ENCODE measurements around the gene TMEM129. TPM values are rescaled to one million over a fixed set of nuclear protein-coding genes. Genes with fewer than 3 reads are reported as not detected.
A peak's percentile ranks its signal among the peaks of the same experiment; 100 is the strongest.

TMEM129 gene
- total and polyA plus RNA-seq, 11 donors, result 28.6 to 73.3 (median 37.2) TPM

DNA sequence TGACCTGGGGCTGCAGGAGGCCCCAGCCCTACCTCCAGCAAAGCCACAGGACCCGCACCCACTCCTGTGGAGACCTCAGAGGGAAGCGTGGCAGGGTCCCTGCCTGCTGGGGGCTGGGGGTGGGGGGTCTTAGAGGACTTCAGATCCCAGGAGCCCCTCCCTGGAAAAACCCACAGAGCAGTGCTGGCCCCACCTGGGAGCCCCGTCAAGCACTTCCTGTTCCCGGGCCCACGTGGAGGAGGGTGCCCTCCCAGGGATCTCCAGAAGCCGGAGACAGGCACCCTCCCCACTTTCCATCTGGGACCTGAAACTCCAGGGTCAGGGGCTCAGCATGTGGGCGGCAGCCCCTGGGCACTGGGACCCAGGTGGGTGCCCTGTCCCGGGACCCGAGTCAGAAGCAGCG, 32.2 kb upstream of the TMEM129 start:
- H3K36me3 ChIP-seq, result no peaks in the 10 kb centered on the region
- TF ChIP-seq POLR2A (IDR thresholded peaks at IDR 0.05), result no peak
- TF ChIP-seq, protein P1, sequence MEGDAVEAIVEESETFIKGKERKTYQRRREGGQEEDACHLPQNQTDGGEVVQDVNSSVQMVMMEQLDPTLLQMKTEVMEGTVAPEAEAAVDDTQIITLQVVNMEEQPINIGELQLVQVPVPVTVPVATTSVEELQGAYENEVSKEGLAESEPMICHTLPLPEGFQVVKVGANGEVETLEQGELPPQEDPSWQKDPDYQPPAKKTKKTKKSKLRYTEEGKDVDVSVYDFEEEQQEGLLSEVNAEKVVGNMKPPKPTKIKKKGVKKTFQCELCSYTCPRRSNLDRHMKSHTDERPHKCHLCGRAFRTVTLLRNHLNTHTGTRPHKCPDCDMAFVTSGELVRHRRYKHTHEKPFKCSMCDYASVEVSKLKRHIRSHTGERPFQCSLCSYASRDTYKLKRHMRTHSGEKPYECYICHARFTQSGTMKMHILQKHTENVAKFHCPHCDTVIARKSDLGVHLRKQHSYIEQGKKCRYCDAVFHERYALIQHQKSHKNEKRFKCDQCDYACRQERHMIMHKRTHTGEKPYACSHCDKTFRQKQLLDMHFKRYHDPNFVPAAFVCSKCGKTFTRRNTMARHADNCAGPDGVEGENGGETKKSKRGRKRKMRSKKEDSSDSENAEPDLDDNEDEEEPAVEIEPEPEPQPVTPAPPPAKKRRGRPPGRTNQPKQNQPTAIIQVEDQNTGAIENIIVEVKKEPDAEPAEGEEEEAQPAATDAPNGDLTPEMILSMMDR (IDR thresholded peaks at IDR 0.05), result no peak
- peaks cover 0 to 5% (median 0%) of the 10 kb centered on the region in 9 donors for H3K27me3 ChIP-seq
- H3K4me1 ChIP-seq, result peaks cover 0 to 21% (median 9%) of the 10 kb centered on the region in 12 donors
- H3K27ac ChIP-seq, result no peak overlapping the region
- ATAC-seq (no peak), DNase-seq (no peak)
- no peak overlapping the region for H3K4me3 ChIP-seq
- no peaks in the 10 kb centered on the region for H3K9me3 ChIP-seq
- intact Hi-C loops (cut with DNase I), result no loop called here
- 69 to 93% (median 76%) methylated on average over 3 to 10 of the region's 10 CpGs for WGBS, 4 donors

DNA sequence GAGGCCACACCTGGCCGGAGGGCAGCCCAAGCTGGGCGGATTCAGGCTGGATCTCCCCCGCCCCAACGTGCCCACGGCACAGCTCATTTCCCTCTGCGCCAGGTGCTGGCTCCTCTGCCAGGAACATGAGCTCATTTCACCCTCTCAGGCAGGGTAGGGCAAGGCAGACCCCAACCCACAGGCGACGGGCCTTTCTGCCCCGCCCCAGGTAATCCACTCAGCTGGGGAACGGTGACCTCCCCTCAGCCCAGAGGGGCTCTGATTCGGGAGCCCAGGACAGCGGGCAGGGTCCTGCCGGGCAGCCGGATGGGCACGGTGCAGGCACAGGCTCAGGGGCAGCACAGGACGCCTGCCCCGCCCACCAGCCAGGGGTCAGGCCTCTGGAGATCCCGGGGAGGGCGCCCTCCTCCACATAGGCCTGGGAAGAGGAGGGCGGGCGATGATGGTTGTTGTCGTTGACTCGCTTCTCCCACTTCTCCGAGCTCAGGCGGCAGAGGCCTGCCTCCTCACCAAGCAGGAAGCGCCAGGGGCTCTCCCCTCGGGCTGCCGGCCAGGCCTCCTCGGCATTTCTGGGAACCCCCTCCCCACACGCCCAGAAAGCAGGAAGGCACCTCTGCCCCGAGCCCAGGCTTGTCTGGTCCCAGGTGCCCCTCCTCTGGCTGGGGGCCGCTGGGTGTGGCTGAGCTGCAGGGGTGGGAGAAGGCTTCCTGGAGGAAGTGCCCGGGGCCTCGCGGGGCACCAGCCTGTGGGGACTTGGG, 31.3 kb upstream of the TMEM129 start:
- H3K27ac ChIP-seq, result peak overlapping the region in 2 of 12 donors; percentile 2 to 9
- DNase-seq, result no peak

DNA sequence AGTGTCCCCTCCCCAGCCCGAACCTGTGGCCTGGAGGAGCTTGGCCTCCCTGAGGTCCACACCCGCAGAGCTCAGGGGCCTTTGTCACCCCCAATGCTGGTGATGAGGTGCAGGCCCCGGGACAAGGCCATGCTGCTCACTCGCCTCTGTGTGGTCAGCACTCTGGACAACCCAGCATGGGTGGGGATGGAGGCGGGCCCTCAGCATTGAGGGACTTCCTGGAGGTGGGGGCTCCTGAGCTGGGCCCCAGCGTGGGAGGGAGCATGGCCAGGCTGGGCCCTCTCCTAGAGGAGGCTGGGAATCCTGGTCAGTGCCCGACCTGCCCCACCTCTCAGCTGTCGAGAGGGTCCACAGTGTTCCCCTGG, 30.8 kb upstream of the TMEM129 start:
- WGBS, 4 donors, result 65 to 84% (median 76%) methylated on average over 3 to 8 of the region's 8 CpGs
- no peaks in the 10 kb centered on the region for H3K36me3 ChIP-seq
- peaks cover 0 to 7% (median 0%) of the 10 kb centered on the region in 9 donors for H3K27me3 ChIP-seq
- H3K4me3 ChIP-seq, result no peak overlapping the region
- intact Hi-C loops (cut with DNase I), result no loop called here
- no peaks in the 10 kb centered on the region for H3K9me3 ChIP-seq
- H3K27ac ChIP-seq, result no peak overlapping the region
- DNase-seq, result no peak
- peak in 1 of 4 donors; percentile 8 for ATAC-seq
- TF ChIP-seq, protein P1 (IDR thresholded peaks at IDR 0.05), result no peak
- no peak for TF ChIP-seq POLR2A (IDR thresholded peaks at IDR 0.05)
- H3K4me1 ChIP-seq, result peaks cover 0 to 22% (median 9%) of the 10 kb centered on the region in 12 donors

More for the DNA sequence above, 31.3 kb upstream of the TMEM129 start:
- Histone ChIP-seq H3K4me1 (peaks cover 0 to 22% (median 9%) of the 10 kb centered on the region in 12 donors), H3K4me3 (peak overlapping the region in 1 of 12 donors; percentile 26), H3K36me3 (no peaks in the 10 kb centered on the region), H3K9me3 (no peaks in the 10 kb centered on the region), H3K27me3 (peaks cover 0 to 7% (median 0%) of the 10 kb centered on the region in 9 donors)
- intact Hi-C loops (cut with DNase I), result no loop called here
- 37 to 51% (median 48%) methylated on average over 14 to 35 of the region's 35 CpGs for WGBS, 4 donors
- TF ChIP-seq, protein P1 (IDR thresholded peaks at IDR 0.05), result no peak
- no peak for TF ChIP-seq POLR2A (IDR thresholded peaks at IDR 0.05)
- peak in 2 of 4 donors; percentile 4 to 27 for ATAC-seq

DNA sequence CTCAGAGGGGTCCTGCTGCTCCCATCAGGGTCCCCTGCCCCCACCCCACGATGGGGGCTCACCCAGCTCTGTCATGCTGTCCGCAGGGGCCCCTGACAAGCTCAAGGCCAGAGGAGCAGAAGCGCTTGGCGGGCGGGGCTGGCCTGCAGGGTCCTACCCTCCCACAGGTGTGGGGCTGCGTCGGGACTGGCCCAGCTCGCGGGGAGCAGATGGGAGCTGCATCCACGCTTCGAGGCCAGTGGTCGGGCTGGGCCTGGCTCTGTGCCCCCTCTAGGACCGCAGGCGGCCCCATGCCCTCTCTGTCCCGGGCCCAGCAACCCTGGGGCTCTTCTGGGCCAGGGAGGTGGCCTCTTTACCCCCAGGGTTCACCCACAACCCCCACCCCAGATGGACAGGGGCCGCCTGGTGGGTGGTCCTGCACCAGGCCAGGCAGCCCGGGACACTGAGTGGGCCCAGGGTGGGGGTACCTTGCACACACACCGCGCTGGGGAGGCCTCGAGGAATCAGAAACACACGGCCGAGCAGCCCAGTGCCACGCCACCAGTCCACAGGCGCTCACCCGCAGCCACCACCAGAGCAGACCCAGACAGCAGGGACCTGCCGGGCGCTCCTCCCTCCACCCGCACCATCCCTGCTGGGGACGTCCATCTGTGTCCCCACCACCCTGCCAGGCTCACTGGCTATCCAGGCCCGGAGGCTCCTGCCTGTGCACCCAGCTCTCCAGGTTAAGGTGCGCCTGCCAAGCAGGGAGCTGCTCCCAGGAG, 30.2 kb upstream of the TMEM129 start:
- intact Hi-C loops (cut with DNase I), result no loop called here
- DNase-seq (no peak), ATAC-seq (no peak)
- Histone ChIP-seq H3K27me3 (peaks cover 0 to 7% (median 0%) of the 10 kb centered on the region in 9 donors), H3K36me3 (no peaks in the 10 kb centered on the region), H3K9me3 (no peaks in the 10 kb centered on the region), H3K4me1 (peaks cover 0 to 22% (median 9%) of the 10 kb centered on the region in 12 donors), H3K4me3 (no peak overlapping the region), H3K27ac (no peak overlapping the region)
- TF ChIP-seq POLR2A (IDR thresholded peaks at IDR 0.05), result no peak
- TF ChIP-seq, protein P1 (IDR thresholded peaks at IDR 0.05), result no peak
- 92 to 96% (median 94%) methylated on average over 12 to 31 of the region's 31 CpGs for WGBS, 4 donors
